Anterior cingulate cortex (tissue), 58 donors: ENCODE measurements around the gene TMEM181.
"Not testable (repeated sequence)": the region's sequence is repeated elsewhere in the genome, so short reads cannot be mapped to it uniquely, and the experiment has no call there.

ENCODE experiments used
- DNase-seq, 58 donors: peaks; one replicate each; lab custom pipeline; 2025; lab: John Stamatoyannopoulos, UW

TMEM181 gene

DNA sequence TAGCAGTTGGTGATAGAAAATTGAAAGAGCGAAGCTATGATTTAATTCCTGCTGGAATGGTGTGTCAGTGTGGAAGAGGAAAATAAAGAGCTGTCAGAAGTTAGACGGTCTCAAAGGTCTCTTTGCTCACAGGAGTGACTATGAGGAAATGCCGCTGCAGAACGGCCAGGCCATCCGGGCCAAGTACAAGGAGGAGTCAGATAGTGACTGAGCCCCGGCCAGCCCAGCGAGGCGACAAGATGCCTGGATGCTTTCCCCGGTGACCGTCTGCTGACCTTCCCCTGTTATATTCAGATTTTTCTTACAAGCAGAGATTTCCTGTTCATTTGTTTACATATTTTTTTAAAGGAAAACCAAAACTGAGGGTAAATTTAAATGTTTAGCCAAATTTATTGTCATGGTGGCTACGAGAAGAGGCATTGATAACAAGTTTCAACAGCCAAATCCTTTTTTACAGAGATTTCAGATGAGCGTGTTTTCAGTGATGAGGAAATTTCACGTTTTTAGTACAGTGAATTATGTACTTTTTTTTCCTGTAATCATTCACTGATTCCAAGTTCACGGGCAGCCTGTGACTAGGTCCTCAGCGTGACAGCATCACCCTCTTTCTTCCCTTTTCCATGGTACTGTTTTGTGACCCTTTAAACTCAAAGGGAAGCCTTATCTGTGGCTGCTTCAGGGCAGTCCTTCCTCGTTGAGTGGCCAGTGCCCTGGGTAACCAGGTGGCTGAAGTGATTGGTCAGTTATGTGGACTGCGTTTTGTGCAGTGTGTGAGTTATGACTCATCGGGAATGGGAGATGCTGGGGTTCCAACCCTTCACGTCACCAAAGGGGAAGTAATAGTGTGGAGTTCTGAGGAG, 72.0 kb downstream of the TMEM181 start:
- no peak for DNase-seq

DNA sequence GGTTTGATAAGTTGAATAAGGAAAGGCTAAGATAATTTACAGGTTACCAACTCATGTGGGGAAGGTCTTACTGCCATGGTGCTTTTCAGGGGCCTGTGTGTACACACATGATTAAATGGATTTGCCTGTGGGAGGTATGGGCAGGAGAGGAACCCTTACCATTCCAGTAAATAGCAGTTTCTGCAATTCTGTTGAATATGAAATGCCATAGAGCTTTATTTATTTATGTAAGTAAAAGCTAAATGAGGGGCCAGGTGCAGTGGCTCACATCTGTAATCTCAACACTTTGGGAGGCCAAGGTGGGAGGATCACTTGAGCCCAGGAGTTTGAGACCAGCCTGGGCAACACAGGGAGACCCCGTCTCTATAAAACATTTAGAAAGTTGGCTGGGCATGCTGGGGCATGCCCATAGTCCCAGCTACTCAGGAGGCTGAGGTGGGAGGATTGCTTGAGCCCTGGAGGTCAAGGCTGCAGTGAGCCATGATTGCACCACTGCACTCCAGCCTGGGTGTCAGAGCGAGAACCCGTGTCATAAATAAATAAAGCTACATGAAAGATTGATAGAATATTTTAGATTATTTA, 72.7 kb downstream of the TMEM181 start:
- not testable (repeated sequence) for DNase-seq

DNA sequence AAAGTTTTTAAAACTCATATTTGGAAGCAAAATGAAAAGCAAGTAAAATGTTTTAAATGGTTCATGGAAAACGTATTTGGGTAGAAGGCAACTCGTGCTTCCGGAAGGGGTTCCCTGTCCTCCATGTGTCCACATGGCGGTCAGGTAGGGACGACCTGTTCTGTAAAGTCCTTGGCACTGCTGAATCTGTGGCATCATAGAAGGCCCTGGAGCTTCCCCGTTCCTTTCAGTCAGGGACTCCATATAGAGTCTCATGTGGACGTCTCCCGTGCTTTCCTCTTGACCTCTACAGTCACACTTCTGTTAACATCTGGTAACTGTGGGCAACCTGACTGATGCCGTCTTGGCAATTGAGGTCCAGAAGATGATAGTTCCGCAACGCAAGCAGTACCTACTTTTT, 73.2 kb downstream of the TMEM181 start:
- DNase-seq: no peak

DNA sequence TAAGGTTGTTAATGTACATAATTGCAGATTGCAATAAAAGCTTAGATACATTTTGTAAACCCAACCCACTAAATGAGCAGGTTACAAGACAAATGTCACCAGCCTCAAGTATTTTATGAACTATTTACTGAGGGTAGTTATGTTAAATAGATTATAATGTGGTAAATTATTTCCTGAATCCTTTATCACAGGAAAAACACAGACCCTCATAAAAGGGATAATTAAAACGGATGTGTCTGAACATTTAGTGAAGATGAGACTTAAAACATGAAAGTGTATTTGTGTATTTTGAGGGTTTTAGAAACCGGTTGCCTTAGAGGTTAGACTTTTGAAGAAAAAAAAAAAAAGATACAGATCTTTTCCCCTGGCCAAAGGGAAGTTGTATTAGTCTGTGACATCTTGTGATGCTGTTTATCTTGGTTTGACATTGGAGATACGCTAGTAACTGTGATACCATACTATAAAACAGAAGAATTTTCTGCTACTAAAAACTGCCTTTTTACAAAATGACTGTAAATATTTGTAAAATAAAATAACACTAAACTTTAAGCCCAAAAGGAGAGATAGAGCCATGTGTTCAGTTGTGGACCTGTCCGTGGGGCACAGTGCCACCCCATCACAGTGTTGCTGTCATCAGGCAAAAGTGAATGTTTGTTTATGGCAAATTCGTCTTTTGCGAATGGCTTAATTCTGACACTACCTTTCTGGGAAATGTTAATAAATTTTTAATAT, 75.0 kb downstream of the TMEM181 start:
- no peak for DNase-seq

GRCh38 chr6:158635427-158636073, 75.7 kb downstream of the TMEM181 start:
- no peak for DNase-seq

- no peak for DNase-seq
These were observed 76.9 kb downstream of the TMEM181 start for GRCh38 chr6:158636778-158637177.

GRCh38 chr6:158638324-158638854, 78.5 kb downstream of the TMEM181 start:
- DNase-seq: no peak

GRCh38 chr6:158639056-158639455, 79.2 kb downstream of the TMEM181 start:
- DNase-seq: no peak

DNA sequence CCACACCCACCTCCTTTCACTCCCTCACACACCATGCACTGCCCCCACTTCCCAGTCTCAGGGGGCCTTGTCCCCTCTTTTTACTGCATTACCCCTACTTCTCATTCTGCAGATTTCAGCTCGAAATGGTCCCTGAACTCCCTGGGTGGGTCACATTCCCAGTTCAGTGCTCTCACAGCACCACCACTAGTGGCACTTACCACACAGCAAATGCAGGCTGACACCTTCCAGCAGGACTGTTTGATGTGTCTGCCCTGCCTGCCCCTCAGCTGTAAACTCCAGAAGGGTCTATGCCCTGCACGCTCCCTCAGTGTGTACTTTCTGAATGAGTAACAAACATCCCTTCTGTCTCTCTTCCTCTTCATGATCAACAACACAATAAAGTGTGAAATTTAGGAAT, 80.6 kb downstream of the TMEM181 start:
- DNase-seq: no peak

GRCh38 chr6:158642097-158642601, 82.3 kb downstream of the TMEM181 start:
- no peak for DNase-seq

GRCh38 chr6:158643836-158644230, 83.9 kb downstream of the TMEM181 start:
- no peak for DNase-seq

DNA sequence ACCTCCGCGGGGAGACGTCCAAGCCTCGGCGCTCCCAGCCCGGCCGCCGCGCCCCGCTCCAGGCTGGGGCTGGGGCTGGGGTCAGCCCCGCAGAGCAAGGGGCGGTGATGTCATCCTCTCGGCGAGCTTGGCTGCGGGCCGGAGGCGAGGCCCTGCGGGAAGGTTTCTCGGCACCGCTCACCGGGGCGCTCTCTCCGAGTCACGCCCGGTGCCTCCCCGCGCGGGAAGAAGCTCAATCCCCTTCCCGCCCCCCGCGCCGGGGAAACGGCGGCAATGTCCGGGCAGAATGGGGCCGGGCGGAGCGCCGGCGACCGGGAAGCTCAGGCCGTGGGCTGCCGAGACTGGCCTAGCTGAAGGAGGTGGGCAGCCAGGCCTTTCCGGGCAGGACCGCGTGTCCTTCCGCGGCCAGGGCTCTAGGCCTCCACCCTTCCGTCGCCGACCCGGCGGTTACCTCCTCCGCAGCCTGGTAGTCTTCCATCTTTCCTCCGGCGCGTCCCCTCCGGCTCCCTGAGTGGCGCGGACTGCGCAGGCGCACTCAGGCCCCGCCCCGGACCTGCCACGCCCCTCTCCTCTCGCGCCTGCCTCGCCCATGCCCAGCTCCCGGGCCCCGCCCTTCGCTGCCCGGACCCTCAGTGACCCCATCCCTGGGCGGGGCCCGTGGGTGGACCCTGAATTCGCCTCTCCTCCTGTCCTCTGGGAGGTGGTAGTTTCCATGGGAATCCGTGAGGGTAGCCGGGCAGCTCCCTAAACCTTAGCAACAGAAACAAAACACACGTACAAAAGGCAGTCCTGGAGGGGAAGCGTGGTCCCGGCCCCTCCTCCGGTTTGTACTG, 84.6 kb downstream of the TMEM181 start, which contains the start of gene DYNLT1:
Gene DYNLT1, minus strand, starts transcription at position 513 of the 833 bp plus-strand sequence. Its CDS starts 35 bp downstream, at position 478.
- peak; percentile 45 to 91 (median 84) for DNase-seq

- DNase-seq: peak in 1 of 58 donors; percentile 68
These were observed 85.5 kb downstream of the TMEM181 start for GRCh38 chr6:158645064-158646022.

GRCh38 chr6:158646023-158646910, 86.4 kb downstream of the TMEM181 start:
- DNase-seq: no peak

GRCh38 chr6:158647501-158647900, 87.6 kb downstream of the TMEM181 start:
- no peak for DNase-seq

DNA sequence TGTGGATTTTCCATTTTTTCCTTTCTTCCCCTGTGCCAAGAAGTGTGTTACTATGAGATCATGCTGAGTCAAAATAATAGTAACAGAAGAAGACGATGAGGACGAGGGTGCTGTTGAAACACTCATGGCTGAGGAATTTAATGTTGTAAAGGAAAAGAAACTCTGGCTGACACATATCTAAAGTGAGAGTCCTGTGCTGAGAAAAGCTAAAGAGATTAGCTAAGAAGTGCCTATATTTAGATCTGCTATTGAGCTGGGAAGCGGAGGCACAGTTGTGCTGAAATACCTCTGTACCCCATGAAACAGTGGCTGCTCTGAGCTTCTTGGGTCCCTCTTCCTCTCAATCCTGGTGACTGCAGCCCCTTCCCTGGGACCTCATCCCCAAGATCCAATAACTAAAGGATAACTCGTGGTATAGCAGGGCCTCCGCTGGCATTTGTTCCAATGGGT, 88.8 kb downstream of the TMEM181 start:
- no peak for DNase-seq
